ENCODE results near the gene SUPT3H. TPM values are rescaled to one million over a fixed set of nuclear protein-coding genes. Genes with fewer than 3 reads are reported as not detected.

Gene SUPT3H
- total RNA-seq, 3 donors from 2014 or later, result 3.0 to 8.1 (median 3.5) TPM

GRCh38 chr6:44826025-44826676 is 551.6 kb downstream of the SUPT3H start:
- no peak for DNase-seq
- no peaks in the 10 kb centered on the region for H3K4me1 ChIP-seq (ENCODE audit: low read depth)
- H3K36me3 ChIP-seq (ENCODE audit: low read depth), result no peaks in the 10 kb centered on the region
- no peak for TF ChIP-seq CTCF (IDR thresholded peaks at IDR 0.05)
- no peaks in the 10 kb centered on the region for H3K9me3 ChIP-seq
- intact Hi-C loops (cut with DNase I, micrococcal nuclease), result no loop called here
- no peak for ATAC-seq
- no peak overlapping the region for H3K4me3 ChIP-seq

GRCh38 chr6:44825273-44825672 is 552.5 kb downstream of the SUPT3H start:
- TF ChIP-seq CTCF (IDR thresholded peaks at IDR 0.05), result no peak
- H3K9me3 ChIP-seq, result no peaks in the 10 kb centered on the region
- H3K4me1 ChIP-seq (ENCODE audit: low read depth), result no peaks in the 10 kb centered on the region
- no peaks in the 10 kb centered on the region for H3K36me3 ChIP-seq (ENCODE audit: low read depth)
- no peak overlapping the region for H3K4me3 ChIP-seq
- DNase-seq (no peak), ATAC-seq (no peak)
- intact Hi-C loops (cut with DNase I, micrococcal nuclease), result no loop called here

GRCh38 chr6:44824567-44824966 is 553.2 kb downstream of the SUPT3H start:
- ATAC-seq (no peak), DNase-seq (no peak)
- no peaks in the 10 kb centered on the region for H3K9me3 ChIP-seq
- no peak for TF ChIP-seq CTCF (IDR thresholded peaks at IDR 0.05)
- intact Hi-C loops (cut with DNase I, micrococcal nuclease), result no loop called here
- H3K4me3 ChIP-seq, result no peak overlapping the region
- H3K4me1 ChIP-seq (ENCODE audit: low read depth), result no peaks in the 10 kb centered on the region
- H3K36me3 ChIP-seq (ENCODE audit: low read depth), result no peaks in the 10 kb centered on the region

GRCh38 chr6:44820759-44821158 is 557.0 kb downstream of the SUPT3H start:
- no peak overlapping the region for H3K4me3 ChIP-seq
- no peak for ATAC-seq
- TF ChIP-seq CTCF (IDR thresholded peaks at IDR 0.05), result no peak
- DNase-seq, result no peak
- no peaks in the 10 kb centered on the region for H3K36me3 ChIP-seq (ENCODE audit: low read depth)
- no peaks in the 10 kb centered on the region for H3K9me3 ChIP-seq
- H3K4me1 ChIP-seq (ENCODE audit: low read depth), result no peaks in the 10 kb centered on the region
- intact Hi-C loops (cut with DNase I, micrococcal nuclease), result no loop called here

GRCh38 chr6:44820321-44820720 is 557.4 kb downstream of the SUPT3H start:
- no peak for TF ChIP-seq CTCF (IDR thresholded peaks at IDR 0.05)
- Histone ChIP-seq H3K36me3 (ENCODE audit: low read depth) (no peaks in the 10 kb centered on the region), H3K4me1 (ENCODE audit: low read depth) (no peaks in the 10 kb centered on the region), H3K4me3 (no peak overlapping the region), H3K9me3 (no peaks in the 10 kb centered on the region)
- no peak for DNase-seq
- intact Hi-C loops (cut with DNase I, micrococcal nuclease), result no loop called here
- ATAC-seq, result no peak

GRCh38 chr6:44811456-44811855 is 566.3 kb downstream of the SUPT3H start:
- Histone ChIP-seq H3K4me3 (no peak overlapping the region), H3K4me1 (ENCODE audit: low read depth) (peaks cover 2% of the 10 kb centered on the region), H3K36me3 (ENCODE audit: low read depth) (no peaks in the 10 kb centered on the region), H3K9me3 (no peaks in the 10 kb centered on the region)
- DNase-seq (no peak), ATAC-seq (no peak)
- no peak for TF ChIP-seq CTCF (IDR thresholded peaks at IDR 0.05)
- intact Hi-C loops (cut with DNase I, micrococcal nuclease), result no loop called here

Measured in mucosa of descending colon (tissue), 3 donors.